ENCODE results near the gene PPP1R13B. TPM values are rescaled to one million over a fixed set of nuclear protein-coding genes. Genes with fewer than 3 reads are reported as not detected.

PPP1R13B gene
- total RNA-seq, 3 donors from 2014 or later, result 6.4 to 21.8 (median 18.4) TPM

GRCh38 chr14:103868242-103868897 is 21.0 kb upstream of the PPP1R13B start:
- H3K27ac ChIP-seq, result peak overlapping the region in 1 of 2 donors; percentile 40
- no peaks in the 10 kb centered on the region for H3K36me3 ChIP-seq
- H3K4me1 ChIP-seq, result no peaks in the 10 kb centered on the region
- H3K9me3 ChIP-seq, result no peaks in the 10 kb centered on the region
- TF ChIP-seq POLR2AphosphoS5 (IDR thresholded peaks at IDR 0.05) (no peak), POLR2A (IDR thresholded peaks at IDR 0.05) (no peak), CTCF (IDR thresholded peaks at IDR 0.05) (no peak)
- no peak overlapping the region for H3K4me3 ChIP-seq
- no peak for DNase-seq (ENCODE audit: low spot score in 2 of 2)
- intact Hi-C loops (cut with DNase I; ENCODE audit: low total_unique reads), result no loop called here
- no peaks in the 10 kb centered on the region for H3K27me3 ChIP-seq

GRCh38 chr14:103867523-103867953 is 20.2 kb upstream of the PPP1R13B start:
- Histone ChIP-seq H3K4me1 (no peaks in the 10 kb centered on the region), H3K9me3 (no peaks in the 10 kb centered on the region), H3K27me3 (no peaks in the 10 kb centered on the region), H3K4me3 (no peak overlapping the region), H3K36me3 (no peaks in the 10 kb centered on the region), H3K27ac (peak overlapping the region; percentile 23 to 40)
- DNase-seq (ENCODE audit: low spot score in 2 of 2), result no peak
- no peak for TF ChIP-seq POLR2A (IDR thresholded peaks at IDR 0.05)
- no peak for TF ChIP-seq POLR2AphosphoS5 (IDR thresholded peaks at IDR 0.05)
- no peak for TF ChIP-seq CTCF (IDR thresholded peaks at IDR 0.05)
- intact Hi-C loops (cut with DNase I; ENCODE audit: low total_unique reads), result no loop called here

GRCh38 chr14:103867020-103867419 is 19.6 kb upstream of the PPP1R13B start:
- TF ChIP-seq CTCF (IDR thresholded peaks at IDR 0.05), result no peak
- no peaks in the 10 kb centered on the region for H3K36me3 ChIP-seq

GRCh38 chr14:103863245-103863644 is 15.9 kb upstream of the PPP1R13B start:
- H3K9me3 ChIP-seq, result no peaks in the 10 kb centered on the region
- no peak overlapping the region for H3K4me3 ChIP-seq
- no peaks in the 10 kb centered on the region for H3K36me3 ChIP-seq
- intact Hi-C loops (cut with DNase I; ENCODE audit: low total_unique reads), result no loop called here
- H3K27me3 ChIP-seq, result no peaks in the 10 kb centered on the region
- no peak for DNase-seq (ENCODE audit: low spot score in 2 of 2)
- no peaks in the 10 kb centered on the region for H3K4me1 ChIP-seq
- TF ChIP-seq POLR2AphosphoS5 (IDR thresholded peaks at IDR 0.05) (no peak), POLR2A (IDR thresholded peaks at IDR 0.05) (no peak), CTCF (IDR thresholded peaks at IDR 0.05) (no peak)
- H3K27ac ChIP-seq, result no peak overlapping the region

More at GRCh38 chr14:103867020-103867419, 19.6 kb upstream of the PPP1R13B start:
- Histone ChIP-seq H3K27ac (peak overlapping the region; percentile 23 to 40), H3K27me3 (no peaks in the 10 kb centered on the region), H3K4me3 (no peak overlapping the region), H3K4me1 (no peaks in the 10 kb centered on the region), H3K9me3 (no peaks in the 10 kb centered on the region)
- intact Hi-C loops (cut with DNase I; ENCODE audit: low total_unique reads), result no loop called here
- DNase-seq (ENCODE audit: low spot score in 2 of 2), result no peak

GRCh38 chr14:103862393-103862782 is 15.0 kb upstream of the PPP1R13B start:
- Histone ChIP-seq H3K4me3 (no peak overlapping the region), H3K27me3 (no peaks in the 10 kb centered on the region), H3K9me3 (no peaks in the 10 kb centered on the region), H3K4me1 (no peaks in the 10 kb centered on the region), H3K36me3 (no peaks in the 10 kb centered on the region), H3K27ac (no peak overlapping the region)
- no peak for TF ChIP-seq POLR2AphosphoS5 (IDR thresholded peaks at IDR 0.05)
- TF ChIP-seq POLR2A (IDR thresholded peaks at IDR 0.05), result no peak
- no peak for TF ChIP-seq CTCF (IDR thresholded peaks at IDR 0.05)
- intact Hi-C loops (cut with DNase I; ENCODE audit: low total_unique reads), result no loop called here
- no peak for DNase-seq (ENCODE audit: low spot score in 2 of 2)

Data from breast epithelium (tissue), 4 donors.